ENCODE measurements around the gene U2AF2. TPM values are rescaled to one million over a fixed set of nuclear protein-coding genes. Genes with fewer than 3 reads are reported as not detected.

Gene U2AF2
- total and polyA plus RNA-seq, 2 of the 4 experiments (the other 2 are of a cell fraction), result 120 to 260 TPM

- no peak overlapping the region for H2BK5ac ChIP-seq (ENCODE audit: low read depth, low read length, poor library complexity, severe bottlenecking)
- H2BK120ac ChIP-seq (ENCODE audit: low read depth, low read length), result no peak overlapping the region
- H3K18ac ChIP-seq (ENCODE audit: low read depth, low read length), result no peak overlapping the region
- dilution Hi-C loops (cut with HindIII; ENCODE audit: low sequenced_read_pairs, unreplicated experiment), result no loop called here
- no peak overlapping the region for H2AFZ ChIP-seq (replicated peaks; ENCODE audit: low read length, poor library complexity)
- H3K4me2 ChIP-seq (ENCODE audit: low read depth, low read length), result no peak overlapping the region
- BruUV-seq (replicated peaks), result no TSS peak
- TF ChIP-seq MAFK (IDR thresholded peaks at IDR 0.05; ENCODE audit: low read depth, low read length) (no peak), CTCF (conservative IDR thresholded peaks at IDR 0.05; ENCODE audit: low read depth, low read length) (no peak), CHD1 (IDR thresholded peaks at IDR 0.05; ENCODE audit: low read depth, low read length) (no peak), MAZ (IDR thresholded peaks at IDR 0.05; ENCODE audit: borderline replicate concordance, low read depth, low read length) (no peak), POLR2A (IDR thresholded peaks at IDR 0.05; ENCODE audit: low read depth, low read length) (no peak), FOS (IDR thresholded peaks at IDR 0.05; ENCODE audit: low read depth, low read length) (no peak), CEBPB (IDR thresholded peaks at IDR 0.05; ENCODE audit: low read depth, low read length) (no peak), NFE2L2 (IDR thresholded peaks at IDR 0.05; ENCODE audit: low read depth, low read length) (no peak)
- TF ChIP-seq, protein P1, sequence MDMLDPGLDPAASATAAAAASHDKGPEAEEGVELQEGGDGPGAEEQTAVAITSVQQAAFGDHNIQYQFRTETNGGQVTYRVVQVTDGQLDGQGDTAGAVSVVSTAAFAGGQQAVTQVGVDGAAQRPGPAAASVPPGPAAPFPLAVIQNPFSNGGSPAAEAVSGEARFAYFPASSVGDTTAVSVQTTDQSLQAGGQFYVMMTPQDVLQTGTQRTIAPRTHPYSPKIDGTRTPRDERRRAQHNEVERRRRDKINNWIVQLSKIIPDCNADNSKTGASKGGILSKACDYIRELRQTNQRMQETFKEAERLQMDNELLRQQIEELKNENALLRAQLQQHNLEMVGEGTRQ (IDR thresholded peaks at IDR 0.05; ENCODE audit: low read depth, low read length), result no peak
- TF ChIP-seq, protein P2, sequence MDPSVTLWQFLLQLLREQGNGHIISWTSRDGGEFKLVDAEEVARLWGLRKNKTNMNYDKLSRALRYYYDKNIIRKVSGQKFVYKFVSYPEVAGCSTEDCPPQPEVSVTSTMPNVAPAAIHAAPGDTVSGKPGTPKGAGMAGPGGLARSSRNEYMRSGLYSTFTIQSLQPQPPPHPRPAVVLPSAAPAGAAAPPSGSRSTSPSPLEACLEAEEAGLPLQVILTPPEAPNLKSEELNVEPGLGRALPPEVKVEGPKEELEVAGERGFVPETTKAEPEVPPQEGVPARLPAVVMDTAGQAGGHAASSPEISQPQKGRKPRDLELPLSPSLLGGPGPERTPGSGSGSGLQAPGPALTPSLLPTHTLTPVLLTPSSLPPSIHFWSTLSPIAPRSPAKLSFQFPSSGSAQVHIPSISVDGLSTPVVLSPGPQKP (IDR thresholded peaks at IDR 0.05; ENCODE audit: borderline replicate concordance, low read depth, low read length), result no peak
- H2AK5ac ChIP-seq (ENCODE audit: low read depth, low read length), result no peak overlapping the region
- no peak overlapping the region for H3K27ac ChIP-seq (ENCODE audit: insufficient read depth, low read length)
- no peaks in the 10 kb centered on the region for H3K9me3 ChIP-seq (ENCODE audit: control insufficient read depth, insufficient read depth, low read length)
- H4K20me1 ChIP-seq (ENCODE audit: insufficient read depth, low read length), result peaks cover 8% of the 10 kb centered on the region; the same call in 1 of the 2 replicates
- ChIA-PET CTCF (no interaction called here), POLR2A (ENCODE audit: unreplicated experiment) (no interaction called here)
- H4K91ac ChIP-seq (ENCODE audit: insufficient read depth, low read depth, low read length), result no peak overlapping the region
- H3K9ac ChIP-seq (ENCODE audit: low read depth, low read length), result no peak overlapping the region
- H3K27me3 ChIP-seq (ENCODE audit: control insufficient read depth, insufficient read depth, low read length), result no peaks in the 10 kb centered on the region
- in situ Hi-C loops (cut with MboI; ENCODE audit: low sequenced_read_pairs), result loop anchor here (25.0 kb wide), 1 partner anchor 445 kb away; the partner anchor contains the start of gene ZNF444
- H3K4me3 ChIP-seq (ENCODE audit: insufficient read depth, low read depth, low read length), result no peak overlapping the region
- H4K8ac ChIP-seq (ENCODE audit: low read depth in 2 of 2, low read length in 2 of 2), result no peak overlapping the region
- no peak overlapping the region for H2BK20ac ChIP-seq (ENCODE audit: low read depth, low read length)
- intact Hi-C loops (cut with micrococcal nuclease), result no loop called here
- no peak overlapping the region for H3K56ac ChIP-seq (ENCODE audit: extremely low read depth, insufficient read depth, low read length)
- no peak overlapping the region for H4K5ac ChIP-seq (ENCODE audit: low read depth, low read length)
- no peaks in the 10 kb centered on the region for H3K4me1 ChIP-seq (ENCODE audit: control insufficient read depth, insufficient read depth, low read length)
- peaks cover 65% of the 10 kb centered on the region for H3K36me3 ChIP-seq (ENCODE audit: control insufficient read depth, insufficient read depth, low read length)
- no peak overlapping the region for H3K23ac ChIP-seq (ENCODE audit: low read depth, low read length)
- H3K4ac ChIP-seq (ENCODE audit: low read depth, low read length), result no peak overlapping the region
- DNase-seq (no peak), ATAC-seq (ENCODE audit: low read depth) (no peak)
- WGBS, 2 experiments (ENCODE audit: extremely low coverage in 2 of 2, insufficient read length in 1 of 2), result 94% methylated on average over 10 of the region's 19 CpGs; no CpG with 5 or more reads in 1 of the 2 experiments
- H3K79me1 ChIP-seq (ENCODE audit: low read depth in 1 of 2, low read length in 2 of 2), result peaks cover 4 to 7% of the 10 kb centered on the region in 2 experiments; a peak in 2 of 4 replicates
- H2BK15ac ChIP-seq (ENCODE audit: low read depth, low read length), result no peak overlapping the region
- H2AK9ac ChIP-seq (replicated peaks; ENCODE audit: low read depth, low read length, poor library complexity), result no peak overlapping the region
- H3K9me1 ChIP-seq (ENCODE audit: insufficient read depth, low read length), result no peaks in the 10 kb centered on the region
- no peak overlapping the region for H3K14ac ChIP-seq (replicated peaks; ENCODE audit: low read depth, low read length)
Observed at GRCh38 chr19:55692681-55693081, 37.8 kb downstream of the U2AF2 start.
